ENCODE measurements around the gene NOP14. TPM values are rescaled to one million over a fixed set of nuclear protein-coding genes. Genes with fewer than 3 reads are reported as not detected.

NOP14 gene
- total and polyA plus RNA-seq, 2 donors (not counting 3 experiments of a cell fraction or from before 2014, with no cell fraction given): 9.5 to 45.2 TPM

GRCh38 chr4:2930758-2931511 is 32.3 kb downstream of the NOP14 start:
- Histone ChIP-seq H3K4me3 (replicated peaks in 1 of 3; ENCODE audit: insufficient read depth in 1 of 3, low read depth in 1 of 3, low read length in 3 of 3) (no peak overlapping the region), H3K9ac (replicated peaks; ENCODE audit: extremely low read depth, insufficient read depth, low read length) (no peak overlapping the region), H3K79me2 (ENCODE audit: control insufficient read depth, insufficient read depth, low read length) (peaks cover 18% of the 10 kb centered on the region), H3K9me1 (replicated peaks; ENCODE audit: control insufficient read depth, extremely low read depth, insufficient read depth, low read length) (no peaks in the 10 kb centered on the region), H3K4me1 (ENCODE audit: control insufficient read depth, extremely low read depth, insufficient read depth, low read length) (peaks cover 27% of the 10 kb centered on the region), H3K36me3 (ENCODE audit: control insufficient read depth in 2 of 2, extremely low read depth in 1 of 2, insufficient read depth in 2 of 2, low read length in 2 of 2) (peaks cover 7 to 37% of the 10 kb centered on the region in 2 experiments), H3K27ac (ENCODE audit: insufficient read depth, low read depth, low read length) (no peak overlapping the region), H2AFZ (ENCODE audit: low read depth, low read length) (no peak overlapping the region), H3K27me3 (ENCODE audit: control insufficient read depth in 2 of 2, insufficient read depth in 2 of 2, low read length in 2 of 2) (no peaks in the 10 kb centered on the region), H4K20me1 (replicated peaks; ENCODE audit: control insufficient read depth, extremely low read depth, insufficient read depth, low read length) (no peaks in the 10 kb centered on the region), H3K4me2 (ENCODE audit: insufficient read depth, low read length) (no peak overlapping the region), H3K9me3 (replicated peaks; ENCODE audit: control insufficient read depth, insufficient read depth, low read length) (no peaks in the 10 kb centered on the region)
- POLR2A ChIA-PET: no interaction called here
- no peak for DNase-seq (ENCODE audit: low read depth, low spot score)
- FAIRE-seq: no peak
- TF ChIP-seq CTCF (IDR thresholded peaks at IDR 0.05; ENCODE audit: extremely low read depth in 1 of 2, insufficient read depth in 1 of 2, low read depth in 1 of 2, low read length in 2 of 2): peak in 1 of 2 donors; percentile 26
- no peak for TF ChIP-seq JUN (IDR thresholded peaks at IDR 0.05; ENCODE audit: borderline replicate concordance, insufficient read depth, insufficient read length, low read depth)
- BruUV-seq (replicated peaks): TSS peak; percentile 32
- dilution Hi-C loops (cut with MboI; ENCODE audit: extremely low pct_ligation_motif_present, low sequenced_read_pairs): no loop called here
- intact Hi-C loops (cut with micrococcal nuclease): loop anchor here (5.0 kb wide), 1 partner anchor 89 kb away; the partner anchor contains the start of gene ADD1
- CTCF ChIA-PET: interaction anchor here (0.9 kb wide), 1 partner anchor 62 kb away, joined by 3 read pairs; no protein-coding TSS in a partner anchor

- dilution Hi-C loops (cut with MboI; ENCODE audit: extremely low pct_ligation_motif_present, low sequenced_read_pairs): no loop called here
- no peaks in the 10 kb centered on the region for H3K27me3 ChIP-seq (ENCODE audit: control insufficient read depth in 2 of 2, insufficient read depth in 2 of 2, low read length in 2 of 2)
- H3K4me3 ChIP-seq (replicated peaks in 1 of 3; ENCODE audit: insufficient read depth in 1 of 3, low read depth in 1 of 3, low read length in 3 of 3): no peak overlapping the region
- H3K9me1 ChIP-seq (replicated peaks; ENCODE audit: control insufficient read depth, extremely low read depth, insufficient read depth, low read length): no peaks in the 10 kb centered on the region
- no peaks in the 10 kb centered on the region for H4K20me1 ChIP-seq (replicated peaks; ENCODE audit: control insufficient read depth, extremely low read depth, insufficient read depth, low read length)
- CTCF ChIA-PET: interaction anchor here (0.9 kb wide), 1 partner anchor 62 kb away, joined by 3 read pairs; no protein-coding TSS in a partner anchor
- H3K9ac ChIP-seq (replicated peaks; ENCODE audit: extremely low read depth, insufficient read depth, low read length): no peak overlapping the region
- TF ChIP-seq MAX (IDR thresholded peaks at IDR 0.05; ENCODE audit: insufficient read depth, insufficient read length): no peak
- no peak for TF ChIP-seq EZH2 (IDR thresholded peaks at IDR 0.05; ENCODE audit: borderline replicate concordance, low read depth, low read length, severe bottlenecking)
- TF ChIP-seq POLR2A (IDR thresholded peaks at IDR 0.05; ENCODE audit: low read depth, low read length): no peak
- no peak for TF ChIP-seq FOS (IDR thresholded peaks at IDR 0.05; ENCODE audit: borderline replicate concordance, insufficient read depth, low read length)
- no peak for TF ChIP-seq MYC (IDR thresholded peaks at IDR 0.05; ENCODE audit: low read depth, low read length)
- no peak for TF ChIP-seq CTCF (IDR thresholded peaks at IDR 0.05; ENCODE audit: extremely low read depth in 1 of 2, insufficient read depth in 1 of 2, low read depth in 1 of 2, low read length in 2 of 2)
- TF ChIP-seq JUN (IDR thresholded peaks at IDR 0.05; ENCODE audit: borderline replicate concordance, insufficient read depth, insufficient read length, low read depth): no peak
- no peak for TF ChIP-seq POLR2AphosphoS5 (IDR thresholded peaks at IDR 0.05; ENCODE audit: insufficient read depth, low read depth, low read length)
- TF ChIP-seq GATA2 (IDR thresholded peaks at IDR 0.05; ENCODE audit: insufficient read depth, insufficient read length, low read depth, low read length): no peak
- DNase-seq (ENCODE audit: low read depth, low spot score) (no peak), FAIRE-seq (no peak)
- peaks cover 18% of the 10 kb centered on the region for H3K79me2 ChIP-seq (ENCODE audit: control insufficient read depth, insufficient read depth, low read length)
- no TSS peak for BruUV-seq (replicated peaks)
- H3K4me2 ChIP-seq (ENCODE audit: insufficient read depth, low read length): no peak overlapping the region
- no peaks in the 10 kb centered on the region for H3K9me3 ChIP-seq (replicated peaks; ENCODE audit: control insufficient read depth, insufficient read depth, low read length)
- H3K27ac ChIP-seq (ENCODE audit: insufficient read depth, low read depth, low read length): no peak overlapping the region
- POLR2A ChIA-PET: no interaction called here
- H3K4me1 ChIP-seq (ENCODE audit: control insufficient read depth, extremely low read depth, insufficient read depth, low read length): peaks cover 20% of the 10 kb centered on the region
- H2AFZ ChIP-seq (ENCODE audit: low read depth, low read length): no peak overlapping the region
- H3K36me3 ChIP-seq (ENCODE audit: control insufficient read depth in 2 of 2, extremely low read depth in 1 of 2, insufficient read depth in 2 of 2, low read length in 2 of 2): peaks cover 7 to 41% of the 10 kb centered on the region in 2 experiments
- intact Hi-C loops (cut with micrococcal nuclease): loop anchor here (5.0 kb wide), 1 partner anchor 88 kb away; the partner anchor contains the start of gene ADD1
These were observed 33.0 kb downstream of the NOP14 start for GRCh38 chr4:2930135-2930757.

All from endothelial cell of umbilical vein (primary cell).